HepG2 (cell line): ENCODE measurements around the gene FYB1. TPM values are rescaled to one million over a fixed set of nuclear protein-coding genes. Genes with fewer than 3 reads are reported as not detected.

ENCODE experiments used
- ATAC-seq: fragments of 200-7000 bp; cut with Tn5 transposase; 3 replicates; pipeline ENCODE4 v1.9.1; 2020; ENCODE audit warnings: mild to moderate bottlenecking, moderate library complexity
- BruUV-seq: library from RNA; stranded (reverse); fragments of 400-500 nt; replicated peaks from 2 replicates; lab custom pipeline; 2021; lab: Mats Ljungman, UMichigan
- CTCF ChIA-PET: fragments of 300-600 bp; formaldehyde crosslinking; extraction: SDS; loops from one replicate; lab custom pipeline; 2021; ENCODE audit warnings: low total read pairs, inconsistent platforms, low intra/inter-chr PET ratio; lab: Yijun Ruan, JAX
- POLR2A ChIA-PET: fragments of 350-600 bp; sonication (Branson Sonifier 250); formaldehyde crosslinking; loops from one replicate; lab custom pipeline; 2020; ENCODE audit warnings: antibody characterized with exemption, inconsistent platforms; lab: Yijun Ruan, JAX
- DNase-seq: peaks from one replicate; pipeline ENCODE4 v3.0.0-alpha.2; 2015; ENCODE audit warnings: low spot score
- FAIRE-seq: peaks from 3 replicates; lab custom pipeline; 2011; peaks lifted over from hg19 to GRCh38; lab: Jason Lieb, UNC
- H2AFZ ChIP-seq: one replicate; pipeline ENCODE4 v1.6.1; 2011; ENCODE audit warnings: low read length, inconsistent platforms
- H3K27ac ChIP-seq: fragments of 300-600 bp; 3 replicates; pipeline ENCODE4 v1.8.0; 2011; ENCODE audit warnings: mixed run types, mild to moderate bottlenecking, mixed read lengths, low read length, inconsistent platforms; ENCODE audit not compliant: insufficient read depth; ENCODE audit errors: extremely low read length
- H3K27me3 ChIP-seq, 2 experiments: fragments of 200-600 bp in 1 of 2; 2 replicates in 1 of 2; 3 replicates in 1 of 2; pipeline versions ENCODE4 v1.6.0 to v1.8.0; 2011; ENCODE audit warnings: low read length in 2 of 2, mild to moderate bottlenecking in 2 of 2, moderate library complexity in 2 of 2, inconsistent platforms in 1 of 2; ENCODE audit not compliant: insufficient read depth in 2 of 2, control insufficient read depth in 1 of 2
- H3K36me3 ChIP-seq, 2 experiments: fragments of 200-600 bp in 1 of 2; replicated peaks in 1 of 2; 2 replicates in 1 of 2; 3 replicates in 1 of 2; pipeline versions ENCODE4 v1.5.1 to v1.8.0; 2011; ENCODE audit warnings: low read length in 2 of 2, inconsistent platforms in 1 of 2; ENCODE audit not compliant: insufficient read depth in 2 of 2, control insufficient read depth in 1 of 2
- H3K4me1 ChIP-seq: 2 replicates; pipeline ENCODE4 v1.5.1; 2012; ENCODE audit warnings: low read length, inconsistent platforms; ENCODE audit not compliant: insufficient read depth
- H3K4me2 ChIP-seq: 2 replicates; pipeline ENCODE4 v1.6.0; 2011; ENCODE audit warnings: low read depth, low read length, inconsistent platforms
- H3K4me3 ChIP-seq, 3 experiments: fragments of 200-600 bp in 1 of 3; sonication (generic), shearing (Covaris generic) in 1 of 3; replicated peaks in 1 of 3; 2 replicates each; pipeline ENCODE4 v1.5.1; 2011 to 2016; ENCODE audit warnings: low read length in 3 of 3, inconsistent platforms in 2 of 3, low read depth in 2 of 3, mild to moderate bottlenecking in 2 of 3, control low read depth in 1 of 3, mixed read lengths in 1 of 3; ENCODE audit not compliant: insufficient read depth in 1 of 3
- H3K79me2 ChIP-seq: one replicate; pipeline ENCODE4 v1.6.1; 2011; ENCODE audit warnings: low read length, inconsistent platforms; ENCODE audit not compliant: insufficient read depth
- H3K9ac ChIP-seq: 2 replicates; pipeline ENCODE4 v1.6.0; 2011; ENCODE audit warnings: mild to moderate bottlenecking, low read depth, low read length, inconsistent platforms; ENCODE audit not compliant: insufficient read depth
- H3K9me3 ChIP-seq: 2 replicates; pipeline ENCODE4 v1.5.1; 2012; ENCODE audit warnings: mild to moderate bottlenecking, low read length
- H4K20me1 ChIP-seq: 2 replicates; pipeline ENCODE4 v1.6.0; 2011; ENCODE audit warnings: inconsistent platforms, mild to moderate bottlenecking, low read length, moderate library complexity; ENCODE audit not compliant: insufficient read depth
- ARNT ChIP-seq: fragments of 450-650 bp; IDR thresholded peaks from 2 replicates; pipeline ENCODE4 v1.6.1; 2017
- JUND ChIP-seq: sonication (generic); formaldehyde crosslinking; IDR thresholded peaks from 2 replicates; pipeline ENCODE4 v1.8.0; 2022; ENCODE audit warnings: mild to moderate bottlenecking, missing genetic modification reagents
- TCF7L2 ChIP-seq: IDR thresholded peaks from 2 replicates; pipeline ENCODE4 v1.6.1; 2011; ENCODE audit warnings: mild to moderate bottlenecking, low read depth, low read length, moderate library complexity
- ZKSCAN5 ChIP-seq: sonication (generic); formaldehyde crosslinking; IDR thresholded peaks from 2 replicates; pipeline ENCODE4 v1.5.1; 2020; ENCODE audit warnings: mild to moderate bottlenecking, missing genetic modification reagents
- ZMYM2 ChIP-seq: sonication (generic); formaldehyde crosslinking; IDR thresholded peaks from 2 replicates; pipeline ENCODE4 v1.8.0; 2022; ENCODE audit warnings: mild to moderate bottlenecking, missing genetic modification reagents
- ZNF10 ChIP-seq: sonication (generic); formaldehyde crosslinking; IDR thresholded peaks from 2 replicates; pipeline ENCODE4 v1.4.0; 2020; ENCODE audit warnings: mild to moderate bottlenecking, low read depth, missing genetic modification reagents, borderline replicate concordance
- WGBS: methylation state at CpG from one replicate; pipeline ENCODE4 v1.1.6; 2017; ENCODE audit warnings: low lambda C conversion rate; 5-methylcytosine and 5-hydroxymethylcytosine counted together
- in situ Hi-C: cut with HindIII; loops from 2 replicates; pipeline ENCODE4 v1.10.0; 2017; ENCODE audit warnings: low pct_unique_long_range_greater_than_20kb; ENCODE audit not compliant: extremely low pct_ligation_motif_present
- intact Hi-C: fragments of 100-400 bp; cut with micrococcal nuclease; formaldehyde crosslinking; loops from one replicate; pipeline ENCODE4 v1.10.0; 2022; ENCODE audit not compliant: unreplicated experiment
- polyA plus RNA-seq, 8 experiments: library from polyadenylated mRNA; depleted of rRNA in 3 of 8; stranded (reverse) in 7 of 8; unstranded in 1 of 8; fragments of >200 nt; fragmentation: Illumina TruSeq in 4 of 8; extraction: Trizol in 4 of 8; gene quantifications; 2 replicates each; pipeline versions ENCODE4 v1.2.1 to v1.2.3, GENCODE V29; 2011 to 2016; ENCODE audit warnings: low read depth in 4 of 8, missing spikeins in 1 of 8, mixed read lengths in 1 of 8; ENCODE audit not compliant: insufficient read depth in 1 of 8
- total RNA-seq, 5 experiments: library from RNA; depleted of rRNA; stranded (reverse); fragments of >200 nt; fragmentation: Illumina TruSeq; extraction: Trizol; gene quantifications; 2 replicates each; pipeline ENCODE4 v1.2.3, GENCODE V29; 2016; ENCODE audit warnings: low read depth in 1 of 5
- TF ChIP-seq, protein P1 (sequence below): sonication (generic); formaldehyde crosslinking; IDR thresholded peaks from 2 replicates; pipeline ENCODE4 v1.5.1; 2020; ENCODE audit warnings: missing genetic modification reagents, mild to moderate bottlenecking, borderline replicate concordance
- TF ChIP-seq, protein P2 (sequence below): sonication (generic); formaldehyde crosslinking; IDR thresholded peaks from 2 replicates; pipeline ENCODE4 v1.5.1; 2020; ENCODE audit warnings: missing genetic modification reagents, mild to moderate bottlenecking, borderline replicate concordance
- TF ChIP-seq, protein P3 (sequence below): sonication (generic); formaldehyde crosslinking; IDR thresholded peaks from 2 replicates; pipeline ENCODE4 v1.5.0; 2020; ENCODE audit warnings: missing genetic modification reagents
- TF ChIP-seq, protein P4 (sequence below): sonication (generic); formaldehyde crosslinking; IDR thresholded peaks from 2 replicates; pipeline ENCODE4 v1.8.0; 2023; ENCODE audit warnings: mild to moderate bottlenecking, missing genetic modification reagents

The FYB1 gene
- total and polyA plus RNA-seq, 2 of the 13 experiments (the other 11 are each of a cell fraction or from before 2014, with no cell fraction given) = 0.03 TPM; not detected in 1

DNA sequence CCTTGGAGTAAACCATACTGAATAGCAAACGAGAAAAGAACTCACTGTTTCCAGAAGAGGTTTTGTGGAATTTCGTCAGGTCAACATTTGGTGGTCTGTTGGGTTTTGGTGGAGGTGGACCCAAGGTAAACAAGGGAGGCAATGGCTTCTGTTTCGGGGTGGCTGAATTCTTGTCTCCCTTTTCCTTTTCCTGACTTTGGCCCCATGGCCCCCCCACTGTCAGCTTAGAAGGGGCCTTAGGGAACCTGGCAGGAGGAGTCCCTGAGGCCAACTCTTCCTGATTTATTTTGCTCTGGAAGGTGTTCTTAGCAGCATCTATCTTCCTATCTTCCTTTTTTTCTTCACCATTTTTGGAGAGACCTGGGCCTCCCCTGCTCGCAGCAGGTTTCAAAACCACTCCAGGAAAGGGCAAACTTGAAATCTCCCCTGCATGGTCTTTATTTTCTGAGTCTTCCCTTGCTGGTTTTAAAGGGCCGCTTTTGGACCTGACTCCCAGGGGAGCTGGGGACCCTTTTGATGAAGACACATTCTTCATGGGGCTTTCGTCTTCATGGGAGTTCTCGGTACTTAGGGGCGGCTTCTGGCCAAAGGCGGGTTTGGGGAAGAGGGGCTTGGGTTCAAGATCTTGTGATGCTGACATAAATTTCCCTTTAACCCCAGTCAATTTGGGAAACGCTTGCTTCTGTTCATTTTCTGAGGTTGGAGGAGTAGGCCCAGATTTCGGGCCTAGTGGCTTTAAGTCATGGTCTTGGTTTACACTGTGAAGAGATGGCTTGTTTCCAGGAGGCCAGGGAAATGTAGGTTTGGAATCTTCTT is 17.4 kb downstream of the FYB1 start:
- in situ Hi-C loops = loop anchor here (25.0 kb wide), 1 partner anchor 360 kb away; no protein-coding TSS in a partner anchor
- no peaks in the 10 kb centered on the region for H3K9me3 ChIP-seq
- TF ChIP-seq ARNT (no peak), ZKSCAN5 (CRISPR knock-in tag) (no peak), ZMYM2 (no peak), ZNF10 (CRISPR knock-in tag) (no peak), JUND (CRISPR knock-in tag) (no peak), TCF7L2 (no peak)
- TF ChIP-seq, protein P1, sequence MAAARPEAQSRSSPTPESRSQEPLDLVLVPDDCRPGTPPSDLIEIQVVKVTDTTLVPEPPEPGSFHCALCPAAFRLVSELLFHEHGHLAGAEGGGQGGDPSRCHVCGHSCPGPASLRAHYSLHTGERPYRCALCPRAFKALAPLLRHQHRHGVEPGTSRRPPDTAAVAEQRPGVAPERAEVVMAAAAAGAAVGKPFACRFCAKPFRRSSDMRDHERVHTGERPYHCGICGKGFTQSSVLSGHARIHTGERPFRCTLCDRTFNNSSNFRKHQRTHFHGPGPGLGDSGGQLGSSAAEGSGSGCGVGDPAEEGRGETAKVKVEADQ = no peak
- TF ChIP-seq, protein P2, sequence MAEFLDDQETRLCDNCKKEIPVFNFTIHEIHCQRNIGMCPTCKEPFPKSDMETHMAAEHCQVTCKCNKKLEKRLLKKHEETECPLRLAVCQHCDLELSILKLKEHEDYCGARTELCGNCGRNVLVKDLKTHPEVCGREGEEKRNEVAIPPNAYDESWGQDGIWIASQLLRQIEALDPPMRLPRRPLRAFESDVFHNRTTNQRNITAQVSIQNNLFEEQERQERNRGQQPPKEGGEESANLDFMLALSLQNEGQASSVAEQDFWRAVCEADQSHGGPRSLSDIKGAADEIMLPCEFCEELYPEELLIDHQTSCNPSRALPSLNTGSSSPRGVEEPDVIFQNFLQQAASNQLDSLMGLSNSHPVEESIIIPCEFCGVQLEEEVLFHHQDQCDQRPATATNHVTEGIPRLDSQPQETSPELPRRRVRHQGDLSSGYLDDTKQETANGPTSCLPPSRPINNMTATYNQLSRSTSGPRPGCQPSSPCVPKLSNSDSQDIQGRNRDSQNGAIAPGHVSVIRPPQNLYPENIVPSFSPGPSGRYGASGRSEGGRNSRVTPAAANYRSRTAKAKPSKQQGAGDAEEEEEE = no peak
- TF ChIP-seq, protein P3, sequence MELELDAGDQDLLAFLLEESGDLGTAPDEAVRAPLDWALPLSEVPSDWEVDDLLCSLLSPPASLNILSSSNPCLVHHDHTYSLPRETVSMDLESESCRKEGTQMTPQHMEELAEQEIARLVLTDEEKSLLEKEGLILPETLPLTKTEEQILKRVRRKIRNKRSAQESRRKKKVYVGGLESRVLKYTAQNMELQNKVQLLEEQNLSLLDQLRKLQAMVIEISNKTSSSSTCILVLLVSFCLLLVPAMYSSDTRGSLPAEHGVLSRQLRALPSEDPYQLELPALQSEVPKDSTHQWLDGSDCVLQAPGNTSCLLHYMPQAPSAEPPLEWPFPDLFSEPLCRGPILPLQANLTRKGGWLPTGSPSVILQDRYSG = no peak
- TF ChIP-seq, protein P4, sequence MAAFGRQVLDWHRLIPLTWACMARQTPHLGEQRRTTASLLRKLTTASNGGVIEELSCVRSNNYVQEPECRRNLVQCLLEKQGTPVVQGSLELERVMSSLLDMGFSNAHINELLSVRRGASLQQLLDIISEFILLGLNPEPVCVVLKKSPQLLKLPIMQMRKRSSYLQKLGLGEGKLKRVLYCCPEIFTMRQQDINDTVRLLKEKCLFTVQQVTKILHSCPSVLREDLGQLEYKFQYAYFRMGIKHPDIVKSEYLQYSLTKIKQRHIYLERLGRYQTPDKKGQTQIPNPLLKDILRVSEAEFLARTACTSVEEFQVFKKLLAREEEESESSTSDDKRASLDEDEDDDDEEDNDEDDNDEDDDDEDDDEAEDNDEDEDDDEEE = no peak
- TF ChIP-seq, all 625 proteins: peak for 0
- WGBS = 53% methylated on average over 11 of the region's 11 CpGs
- no peak overlapping the region for H3K4me3 ChIP-seq
- H3K4me2 ChIP-seq = no peak overlapping the region
- peaks cover 8% of the 10 kb centered on the region for H3K4me1 ChIP-seq
- intact Hi-C loops = no loop called here
- no TSS peak for BruUV-seq
- no peak for DNase-seq
- no peak for FAIRE-seq
- H3K27ac ChIP-seq = no peak overlapping the region
- H3K27me3 ChIP-seq = no peaks in the 10 kb centered on the region; a peak in 1 of 5 replicates
- H3K36me3 ChIP-seq = no peaks in the 10 kb centered on the region
- no peaks in the 10 kb centered on the region for H3K79me2 ChIP-seq
- POLR2A ChIA-PET = no interaction called here
- no peaks in the 10 kb centered on the region for H4K20me1 ChIP-seq
- CTCF ChIA-PET = no interaction called here
- no peak overlapping the region for H3K9ac ChIP-seq
- H2AFZ ChIP-seq = no peak overlapping the region
- no peak for ATAC-seq
